Heart left ventricle (tissue), 16 donors: ENCODE data around the gene ARSD. TPM values are rescaled to one million over a fixed set of nuclear protein-coding genes. Genes with fewer than 3 reads are reported as not detected.

Source experiments
- ATAC-seq, 4 donors: fragments of 200-7000 bp; cut with Tn5 transposase; one replicate each; pipeline ENCODE4 v1.9.1; 2020 to 2022; ENCODE audit warnings: moderate library complexity in 4 of 4, mild to moderate bottlenecking in 3 of 4, moderate number of reproducible peaks in 1 of 4
- DNase-seq, 5 donors: peaks; one replicate each; pipeline ENCODE4 v3.0.0-alpha.2; 2020
- H3K27ac ChIP-seq, 12 donors: fragments of 200-600 bp; sonication (generic) in 4 of 12; one replicate each; pipeline versions ENCODE4 v1.5.0 to v1.8.0; 2016 to 2022; ENCODE audit warnings: mild to moderate bottlenecking in 2 of 12
- H3K27me3 ChIP-seq, 9 donors: fragments of 200-600 bp; sonication (generic) in 2 of 9; one replicate each; pipeline versions ENCODE4 v1.5.1 to v1.8.0; 2016 to 2022; ENCODE audit warnings: mild to moderate bottlenecking in 3 of 9
- H3K36me3 ChIP-seq, 9 donors: fragments of 200-600 bp; sonication (generic) in 2 of 9; one replicate each; pipeline versions ENCODE4 v1.5.0 to v1.8.0; 2018 to 2022; ENCODE audit warnings: mild to moderate bottlenecking in 2 of 9
- H3K4me1 ChIP-seq, 12 donors: fragments of 200-600 bp; sonication (generic) in 4 of 12; one replicate each; pipeline versions ENCODE4 v1.5.0 to v1.8.0; 2016 to 2022; ENCODE audit warnings: mild to moderate bottlenecking in 3 of 12
- H3K4me3 ChIP-seq, 12 donors: fragments of 200-600 bp; sonication (generic) in 4 of 12; one replicate each; pipeline versions ENCODE4 v1.5.0 to v1.8.0; 2017 to 2022; ENCODE audit warnings: mild to moderate bottlenecking in 9 of 12, moderate library complexity in 4 of 12
- H3K9me3 ChIP-seq, 12 donors: fragments of 200-600 bp; sonication (generic) in 4 of 12; one replicate each; pipeline versions ENCODE4 v1.5.0 to v1.8.0; 2016 to 2022; ENCODE audit warnings: mild to moderate bottlenecking in 1 of 12
- CTCF ChIP-seq, 12 donors: fragments of 200-600 bp; sonication (generic) in 4 of 12; IDR thresholded peaks; one replicate each; pipeline versions ENCODE4 v1.5.0 to v1.8.0; 2018 to 2022; ENCODE audit warnings: antibody characterized with exemption in 12 of 12, mild to moderate bottlenecking in 5 of 12
- POLR2A ChIP-seq, 2 donors: fragments of 450-650 bp; IDR thresholded peaks; one replicate each; pipeline ENCODE4 v1.6.1; 2017; ENCODE audit warnings: antibody characterized with exemption in 2 of 2, mild to moderate bottlenecking in 2 of 2, moderate library complexity in 2 of 2
- WGBS, 4 donors: extraction: QIAGEN DNeasy Blood & Tissue Kit in 2 of 4; methylation state at CpG; one replicate each; pipeline versions ENCODE4 v1.1.5 to v1.1.7; 2013 to 2018; 5-methylcytosine and 5-hydroxymethylcytosine counted together
- intact Hi-C, 10 donors: fragments of 100-400 bp; cut with DNase I; formaldehyde crosslinking; loops; one replicate each; pipeline versions ENCODE4 v1.11.1 to v1.14.2; 2022
- polyA plus RNA-seq, 2 donors: library from polyadenylated mRNA; stranded (reverse); fragments of 200-250 nt; gene quantifications; one replicate each; pipeline ENCODE4 v1.2.3, GENCODE V29; 2013
- total RNA-seq, 9 donors: library from RNA; depleted of rRNA in 2 of 9; stranded (reverse); fragments of >200 nt in 2 of 9; fragmentation: NEBNext Ultra II Directional in 3 of 9; extraction: Animal tissue kit (Norgen Biotek cat#: 25700) in 3 of 9; gene quantifications; one replicate each; pipeline versions ENCODE4 v1.1.0 to v1.2.4, GENCODE V29; 2016 to 2023
- donor health status: ischemic (EF 13 %, LVEDD 7.1; RV severe dilation, severe dysfunction).
- donor health status: healthy with polysubstance abuse.
- donor health status: DM: no; HTN: yes; CAD: no.
- donor health status: DM: no; HTN: no; CAD: no.
- donor health status: ischemic (EF 25% LVEDD 6.9; RV normal size, moderate dysfunction).
- donor health status: ischemic (EF 25% LVEDD 5.7; RV mildly dilated, moderate dysfunction).
- donor health status: healthy.
- donor health status: DM: yes; HTN: yes; CAD: no.
- donor health status: ischemic (EF 35%, LVEDD 5.7; RV mildly dilated, moderate dysfunction).
- donor health status: nonischemic (EF 11% LVEDD 7.7; RV severe dilation, severe dysfunction).
- donor health status: DM: yes; HTN: yes; CAD: no.
- donor health status: PGD.
- donor health status: ischemic (EF 29% LVEDD 5.4; RV normal size, mild dysfunction).
- donor health status: nonischemic (EF 23%, LVEDD 6.1; RV moderate dilation, normal function).

Gene ARSD
- total and polyA plus RNA-seq, 11 donors: 3.2 to 23.6 (median 8.6) TPM

DNA sequence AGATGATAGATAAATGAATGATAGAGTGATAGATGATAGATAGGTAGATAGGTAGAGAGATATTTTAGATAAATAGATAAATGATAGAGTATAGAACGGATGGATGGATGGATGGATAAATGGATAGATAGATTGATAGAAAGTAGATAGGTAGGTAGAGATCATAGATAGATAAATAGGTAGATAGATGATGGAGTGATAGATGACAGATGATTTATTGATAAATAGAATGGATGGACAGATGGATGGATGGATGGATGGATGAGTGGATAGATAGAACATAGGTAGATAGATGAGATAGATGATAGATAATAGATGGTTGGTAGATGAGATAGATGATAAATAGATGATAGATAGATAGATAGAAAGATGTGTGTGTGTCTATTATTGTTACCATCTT is 49.5 kb downstream of the ARSD start:
- H3K4me1 ChIP-seq: no peaks in the 10 kb centered on the region
- no peaks in the 10 kb centered on the region for H3K9me3 ChIP-seq
- intact Hi-C loops: no loop called here
- ATAC-seq (no peak), DNase-seq (no peak)
- peaks cover 0 to 3% (median 0%) of the 10 kb centered on the region in 9 donors for H3K27me3 ChIP-seq
- H3K36me3 ChIP-seq: no peaks in the 10 kb centered on the region
- H3K4me3 ChIP-seq: no peak overlapping the region
- no peak for TF ChIP-seq POLR2A (IDR thresholded peaks at IDR 0.05)
- no peak for TF ChIP-seq CTCF (IDR thresholded peaks at IDR 0.05)
- WGBS, 4 donors: 81 to 95% (median 87%) methylated on average over 1 of the region's 1 CpG
- H3K27ac ChIP-seq: no peak overlapping the region

DNA sequence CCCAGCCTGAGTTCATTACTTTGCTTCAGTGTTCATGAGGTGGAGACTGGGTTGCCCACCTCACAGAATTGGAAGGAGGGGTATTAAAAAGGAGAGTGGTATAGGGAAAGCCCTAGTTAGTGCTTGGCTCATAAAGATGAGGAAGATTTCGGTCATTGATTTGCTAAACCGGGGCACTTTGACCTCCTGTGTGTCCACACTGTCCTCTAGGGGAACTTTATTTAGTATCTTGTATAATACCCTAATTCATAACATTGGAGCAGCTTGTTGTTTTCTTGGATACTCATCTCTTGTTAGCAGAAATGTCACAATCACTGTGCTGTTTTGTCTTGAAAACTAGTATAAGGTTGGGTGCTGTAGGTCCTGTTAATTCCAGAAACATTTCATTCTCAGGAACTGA is 50.6 kb downstream of the ARSD start:
- intact Hi-C loops: no loop called here
- WGBS, 4 donors: 72 to 91% (median 76%) methylated on average over 2 of the region's 2 CpGs

GRCh38 chrX:2875798-2876399 is 53.2 kb downstream of the ARSD start:
- no peaks in the 10 kb centered on the region for H3K4me1 ChIP-seq
- intact Hi-C loops: no loop called here
- no peak for DNase-seq
- H3K27ac ChIP-seq: no peak overlapping the region
- no peaks in the 10 kb centered on the region for H3K36me3 ChIP-seq
- peaks cover 0 to 4% (median 0%) of the 10 kb centered on the region in 12 donors for H3K9me3 ChIP-seq
- WGBS, 4 donors: 71 to 81% (median 75%) methylated on average over 6 of the region's 6 CpGs
- H3K27me3 ChIP-seq: no peaks in the 10 kb centered on the region
- H3K4me3 ChIP-seq: no peak overlapping the region
- no peak for TF ChIP-seq POLR2A (IDR thresholded peaks at IDR 0.05)
- TF ChIP-seq CTCF (IDR thresholded peaks at IDR 0.05): peak in 5 of 12 donors; percentile 10 to 40 (median 14)
- no peak for ATAC-seq

More for the DNA sequence above, 50.6 kb downstream of the ARSD start:
- DNase-seq (no peak), ATAC-seq (no peak)
- no peak overlapping the region for H3K27ac ChIP-seq
- H3K4me3 ChIP-seq: no peak overlapping the region
- peaks cover 0 to 3% (median 0%) of the 10 kb centered on the region in 9 donors for H3K27me3 ChIP-seq
- no peak for TF ChIP-seq POLR2A (IDR thresholded peaks at IDR 0.05)
- H3K9me3 ChIP-seq: no peaks in the 10 kb centered on the region
- H3K4me1 ChIP-seq: no peaks in the 10 kb centered on the region
- H3K36me3 ChIP-seq: no peaks in the 10 kb centered on the region

DNA sequence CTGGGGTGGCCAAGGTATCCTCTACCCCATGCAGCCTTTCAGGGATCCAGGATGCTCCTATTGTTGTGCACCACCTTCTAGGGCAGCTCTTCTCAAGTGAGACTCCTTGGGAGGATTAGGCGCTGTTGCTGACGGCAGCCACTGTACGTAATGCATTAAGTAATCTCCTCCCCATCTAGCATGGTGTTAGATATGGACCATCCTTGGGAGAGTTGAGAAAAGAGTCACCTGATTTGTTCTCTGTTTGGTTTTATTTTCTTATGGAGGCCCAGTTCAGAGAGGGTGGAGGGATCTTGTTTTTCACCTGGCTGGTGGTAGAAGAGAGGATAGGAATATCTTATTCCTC is 54.0 kb downstream of the ARSD start:
- TF ChIP-seq POLR2A (IDR thresholded peaks at IDR 0.05): no peak
- TF ChIP-seq CTCF (IDR thresholded peaks at IDR 0.05): no peak
- no peaks in the 10 kb centered on the region for H3K36me3 ChIP-seq
- no peak for ATAC-seq
- H3K27ac ChIP-seq: no peak overlapping the region
- no peaks in the 10 kb centered on the region for H3K27me3 ChIP-seq
- H3K4me3 ChIP-seq: no peak overlapping the region
- intact Hi-C loops: no loop called here
- WGBS, 4 donors: 92 to 100% (median 99%) methylated on average over 3 of the region's 3 CpGs
- H3K9me3 ChIP-seq: peaks cover 0 to 9% (median 0%) of the 10 kb centered on the region in 12 donors
- DNase-seq: no peak
- no peaks in the 10 kb centered on the region for H3K4me1 ChIP-seq
